SK-N-SH (cell line): ENCODE data around the gene SLC11A1.

Experiments
- EP300 ChIP-seq, 2 experiments: IDR thresholded peaks; 2 replicates each; pipeline versions ENCODE4 v1.4.0 to v1.6.1; 2012; ENCODE audit warnings: borderline replicate concordance in 1 of 2, low read depth in 1 of 2, low read length in 1 of 2
- POLR2AphosphoS5 ChIP-seq: IDR thresholded peaks from 2 replicates; pipeline ENCODE4 v1.6.1; 2012; ENCODE audit warnings: low read depth, low read length
- TEAD4 ChIP-seq: IDR thresholded peaks from 2 replicates; pipeline ENCODE4 v1.4.0; 2012; ENCODE audit warnings: mild to moderate bottlenecking, borderline replicate concordance; ENCODE audit not compliant: insufficient read depth
- YY1 ChIP-seq: IDR thresholded peaks from 2 replicates; pipeline ENCODE4 v1.4.0; 2012; ENCODE audit warnings: low read depth, mild to moderate bottlenecking
- TF ChIP-seq, protein P1 (sequence below): fragments of 200-600 bp; sonication (generic); IDR thresholded peaks from 2 replicates; pipeline ENCODE4 v1.6.1; 2017; ENCODE audit warnings: antibody characterized with exemption, mild to moderate bottlenecking, moderate library complexity
- TF ChIP-seq, protein P2 (sequence below): fragments of 150-350 bp; IDR thresholded peaks from 2 replicates; pipeline ENCODE4 v1.6.1; 2017; ENCODE audit warnings: antibody characterized with exemption, low read length, low read depth, borderline replicate concordance

- TF ChIP-seq YY1 (no peak), EP300 (IDR thresholded peaks at IDR 0.05; ENCODE audit: borderline replicate concordance in 1 of 2, low read depth in 1 of 2, low read length in 1 of 2) (no peak), TEAD4 (no peak), POLR2AphosphoS5 (no peak)
- TF ChIP-seq, protein P1, sequence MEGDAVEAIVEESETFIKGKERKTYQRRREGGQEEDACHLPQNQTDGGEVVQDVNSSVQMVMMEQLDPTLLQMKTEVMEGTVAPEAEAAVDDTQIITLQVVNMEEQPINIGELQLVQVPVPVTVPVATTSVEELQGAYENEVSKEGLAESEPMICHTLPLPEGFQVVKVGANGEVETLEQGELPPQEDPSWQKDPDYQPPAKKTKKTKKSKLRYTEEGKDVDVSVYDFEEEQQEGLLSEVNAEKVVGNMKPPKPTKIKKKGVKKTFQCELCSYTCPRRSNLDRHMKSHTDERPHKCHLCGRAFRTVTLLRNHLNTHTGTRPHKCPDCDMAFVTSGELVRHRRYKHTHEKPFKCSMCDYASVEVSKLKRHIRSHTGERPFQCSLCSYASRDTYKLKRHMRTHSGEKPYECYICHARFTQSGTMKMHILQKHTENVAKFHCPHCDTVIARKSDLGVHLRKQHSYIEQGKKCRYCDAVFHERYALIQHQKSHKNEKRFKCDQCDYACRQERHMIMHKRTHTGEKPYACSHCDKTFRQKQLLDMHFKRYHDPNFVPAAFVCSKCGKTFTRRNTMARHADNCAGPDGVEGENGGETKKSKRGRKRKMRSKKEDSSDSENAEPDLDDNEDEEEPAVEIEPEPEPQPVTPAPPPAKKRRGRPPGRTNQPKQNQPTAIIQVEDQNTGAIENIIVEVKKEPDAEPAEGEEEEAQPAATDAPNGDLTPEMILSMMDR = no peak
- TF ChIP-seq, protein P2, sequence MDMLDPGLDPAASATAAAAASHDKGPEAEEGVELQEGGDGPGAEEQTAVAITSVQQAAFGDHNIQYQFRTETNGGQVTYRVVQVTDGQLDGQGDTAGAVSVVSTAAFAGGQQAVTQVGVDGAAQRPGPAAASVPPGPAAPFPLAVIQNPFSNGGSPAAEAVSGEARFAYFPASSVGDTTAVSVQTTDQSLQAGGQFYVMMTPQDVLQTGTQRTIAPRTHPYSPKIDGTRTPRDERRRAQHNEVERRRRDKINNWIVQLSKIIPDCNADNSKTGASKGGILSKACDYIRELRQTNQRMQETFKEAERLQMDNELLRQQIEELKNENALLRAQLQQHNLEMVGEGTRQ = no peak
Measured at GRCh38 chr2:218436992-218437391, 54.9 kb downstream of the SLC11A1 start.
